GM12801 (cell line): Measurements from ENCODE around the gene NHLRC2.

ENCODE experiments used
- TF ChIP-seq, protein P1 (sequence below): IDR thresholded peaks from one replicate; pipeline ENCODE4 v1.5.1; 2011; ENCODE audit warnings: control low read depth; ENCODE audit not compliant: insufficient read length; ENCODE audit errors: extremely low read depth

The NHLRC2 gene

DNA sequence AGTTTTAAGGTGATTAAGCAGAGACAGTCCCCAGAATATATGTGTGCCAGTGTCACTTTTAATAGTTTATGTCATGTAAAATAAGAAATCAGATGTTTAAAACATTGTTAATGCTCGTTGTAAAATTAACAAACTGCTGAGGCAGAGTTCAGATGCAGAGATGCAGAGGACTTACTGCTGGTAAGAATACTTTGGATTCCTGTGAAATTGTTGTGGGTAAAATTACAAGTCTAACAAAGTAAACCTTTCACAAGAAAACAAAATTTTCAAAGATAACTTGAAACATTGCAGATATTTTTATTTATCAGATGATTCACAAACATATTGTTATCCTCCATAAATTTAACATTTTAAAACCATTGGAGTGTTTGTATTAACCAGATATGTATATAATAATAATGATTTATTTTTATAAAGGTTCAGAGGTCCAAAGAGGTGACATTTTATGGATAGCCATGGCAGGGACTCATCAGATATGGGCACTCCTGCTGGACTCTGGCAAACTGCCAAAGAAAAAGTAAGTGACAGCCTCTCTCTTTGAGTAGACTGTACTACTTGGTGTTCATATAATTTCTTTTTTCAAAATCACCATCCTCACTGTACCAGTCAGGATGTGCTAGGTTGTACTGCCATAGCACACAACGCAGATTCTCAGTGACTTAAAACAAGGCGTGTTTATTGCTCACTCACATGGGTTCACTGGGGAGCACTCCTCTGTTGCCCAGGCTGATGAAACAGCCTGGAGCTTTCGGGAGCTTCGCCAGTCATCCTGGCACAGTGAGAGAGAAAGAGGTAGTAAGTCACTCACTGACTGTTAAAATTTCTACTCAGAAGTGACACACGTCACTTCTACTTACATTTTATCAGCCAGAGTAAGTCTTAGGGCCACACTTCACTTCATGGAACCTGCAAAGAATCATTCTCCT lies 43.5 kb downstream of the NHLRC2 start:
- TF ChIP-seq, protein P1, sequence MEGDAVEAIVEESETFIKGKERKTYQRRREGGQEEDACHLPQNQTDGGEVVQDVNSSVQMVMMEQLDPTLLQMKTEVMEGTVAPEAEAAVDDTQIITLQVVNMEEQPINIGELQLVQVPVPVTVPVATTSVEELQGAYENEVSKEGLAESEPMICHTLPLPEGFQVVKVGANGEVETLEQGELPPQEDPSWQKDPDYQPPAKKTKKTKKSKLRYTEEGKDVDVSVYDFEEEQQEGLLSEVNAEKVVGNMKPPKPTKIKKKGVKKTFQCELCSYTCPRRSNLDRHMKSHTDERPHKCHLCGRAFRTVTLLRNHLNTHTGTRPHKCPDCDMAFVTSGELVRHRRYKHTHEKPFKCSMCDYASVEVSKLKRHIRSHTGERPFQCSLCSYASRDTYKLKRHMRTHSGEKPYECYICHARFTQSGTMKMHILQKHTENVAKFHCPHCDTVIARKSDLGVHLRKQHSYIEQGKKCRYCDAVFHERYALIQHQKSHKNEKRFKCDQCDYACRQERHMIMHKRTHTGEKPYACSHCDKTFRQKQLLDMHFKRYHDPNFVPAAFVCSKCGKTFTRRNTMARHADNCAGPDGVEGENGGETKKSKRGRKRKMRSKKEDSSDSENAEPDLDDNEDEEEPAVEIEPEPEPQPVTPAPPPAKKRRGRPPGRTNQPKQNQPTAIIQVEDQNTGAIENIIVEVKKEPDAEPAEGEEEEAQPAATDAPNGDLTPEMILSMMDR: no peak

DNA sequence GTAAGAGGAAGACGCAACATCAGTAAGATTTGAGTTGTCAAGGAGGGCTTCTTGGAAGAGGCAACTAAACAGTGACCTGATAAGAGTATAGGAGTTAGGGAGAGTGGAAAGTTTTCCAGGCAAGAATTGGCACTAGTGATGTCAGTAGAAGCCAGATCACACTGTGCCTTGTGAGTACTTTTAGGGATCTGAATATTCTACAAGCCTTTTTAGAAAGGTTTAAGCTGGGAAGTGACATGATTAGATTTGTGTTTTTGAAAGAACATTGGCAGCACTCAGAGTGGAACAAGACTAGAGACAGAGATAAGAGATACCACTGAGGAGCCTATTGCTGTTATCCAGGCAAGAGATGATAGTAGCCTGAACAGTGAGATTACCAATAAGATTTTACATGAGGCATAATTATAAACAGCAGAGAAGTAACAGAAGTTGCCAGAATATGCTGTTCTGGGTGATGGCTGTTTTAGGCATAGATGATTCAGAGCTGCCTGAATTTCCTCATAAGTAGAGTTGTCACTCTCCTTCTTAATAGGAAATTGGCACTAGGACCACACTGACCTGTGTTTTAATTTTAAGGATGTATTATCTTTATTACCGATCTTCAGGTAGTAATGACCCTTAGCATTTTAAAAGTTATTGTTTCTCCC lies 45.6 kb downstream of the NHLRC2 start:
- TF ChIP-seq, protein P1: no peak

DNA sequence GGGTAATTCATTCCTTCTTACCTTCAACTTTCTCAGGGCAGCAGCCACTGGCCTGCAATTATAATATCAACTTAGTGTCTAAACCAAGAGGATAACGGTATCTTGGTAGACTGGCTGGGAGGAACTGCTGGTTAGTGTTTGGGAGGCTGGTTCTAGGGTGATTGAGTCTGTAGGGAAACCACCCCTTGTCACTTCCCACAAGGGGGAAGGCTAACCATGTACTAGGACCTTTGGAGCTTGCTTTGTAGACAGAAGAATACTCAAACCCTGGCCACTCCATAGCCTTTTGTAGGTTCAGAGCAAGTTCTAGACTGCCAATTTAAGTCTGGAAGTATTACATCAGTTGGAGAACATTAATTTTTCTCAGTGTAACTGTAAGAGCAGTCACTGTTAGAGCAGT lies 51.3 kb downstream of the NHLRC2 start:
- TF ChIP-seq, protein P1: no peak

DNA sequence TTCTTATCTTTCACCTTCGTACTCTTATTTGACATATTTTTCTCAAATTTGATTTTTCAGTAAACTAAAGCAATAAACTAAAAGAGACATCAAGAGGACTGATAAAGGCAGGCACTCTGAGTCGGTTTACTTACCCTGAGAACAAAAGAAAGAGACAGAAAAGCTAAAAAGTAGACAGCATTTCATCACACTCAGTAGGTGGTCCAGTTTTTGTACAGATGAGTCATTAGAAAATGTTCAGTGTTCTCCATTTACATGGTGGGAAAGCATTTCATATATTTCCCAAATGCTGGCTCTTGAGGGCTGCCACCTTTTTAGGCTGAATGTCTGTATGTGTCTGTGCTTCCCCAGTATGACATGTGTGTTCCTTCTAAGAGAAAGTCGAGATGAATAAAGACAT lies 52.7 kb downstream of the NHLRC2 start:
- TF ChIP-seq, protein P1: no peak

DNA sequence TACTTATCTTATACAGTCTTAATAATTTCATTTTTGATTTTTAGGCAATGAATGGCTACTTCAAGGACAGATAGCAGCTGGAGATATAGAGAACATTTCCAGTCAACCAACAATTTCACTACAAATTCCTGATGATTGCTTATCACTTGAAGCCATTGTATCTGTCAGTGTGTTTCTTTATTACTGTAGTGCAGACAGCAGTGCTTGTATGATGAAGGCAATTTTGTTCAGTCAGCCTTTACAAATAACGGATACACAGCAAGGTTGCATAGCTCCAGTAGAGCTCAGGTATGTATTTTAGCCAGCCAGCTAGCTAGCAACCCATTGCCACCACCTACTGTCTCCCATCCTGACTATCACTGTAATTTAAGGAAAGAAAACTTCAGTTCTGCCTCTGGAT lies 53.8 kb downstream of the NHLRC2 start:
- TF ChIP-seq, protein P1: no peak

DNA sequence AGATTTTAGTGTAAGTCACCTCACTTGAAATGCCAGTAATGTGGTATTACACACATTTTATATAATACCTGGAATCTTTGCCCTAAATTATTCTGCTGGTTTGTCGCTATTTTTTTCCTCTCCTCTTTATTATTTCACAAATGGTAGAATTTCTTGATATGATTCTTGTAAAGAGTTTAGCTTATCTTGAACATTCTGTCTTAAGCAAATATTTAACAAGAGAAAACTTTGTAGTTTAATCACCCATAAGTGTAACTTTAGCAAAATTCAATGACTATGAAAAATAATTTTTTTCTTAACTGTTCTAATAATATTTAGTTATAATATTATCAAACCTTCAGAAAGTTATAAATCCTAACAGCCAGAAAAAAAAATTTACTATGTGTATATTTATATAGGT lies 56.7 kb downstream of the NHLRC2 start:
- TF ChIP-seq, protein P1: no peak

DNA sequence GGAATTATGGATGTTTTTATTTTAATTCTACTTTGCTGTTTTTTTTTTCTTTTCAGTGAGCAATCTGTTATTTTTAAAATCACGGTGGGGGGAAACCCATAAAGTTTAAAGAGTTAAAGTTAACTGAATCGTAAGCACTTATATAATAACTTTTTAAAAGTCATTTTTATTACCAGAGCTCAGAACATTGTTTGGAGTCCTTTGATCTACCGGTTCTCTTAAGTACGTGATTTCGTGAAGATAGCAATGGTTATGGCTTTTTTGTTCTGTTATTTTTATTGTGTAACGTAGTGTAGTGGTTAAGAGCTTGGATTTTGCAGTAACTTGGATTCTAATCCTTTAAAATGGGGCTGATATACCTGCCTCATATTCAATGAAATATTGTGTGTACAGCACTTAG lies 57.4 kb downstream of the NHLRC2 start:
- TF ChIP-seq, protein P1: no peak
